DOHH2 (cell line): Measurements from ENCODE around the gene SEPTIN2.

Experiments used
- CTCF ChIP-seq: fragments of 200-600 bp; sonication (generic); IDR thresholded peaks from one replicate; pipeline ENCODE4 v1.5.1; 2014; ENCODE audit warnings: antibody characterized with exemption, mild to moderate bottlenecking, low read depth, low read length; ENCODE audit not compliant: poor library complexity, severe bottlenecking
- EZH2phosphoT487 ChIP-seq: fragments of 200-600 bp; sonication (generic); IDR thresholded peaks from 2 replicates; pipeline ENCODE4 v1.6.1; 2017; ENCODE audit warnings: borderline replicate concordance, mild to moderate bottlenecking, antibody characterized with exemption, low read length, moderate library complexity, mixed read lengths

DNA sequence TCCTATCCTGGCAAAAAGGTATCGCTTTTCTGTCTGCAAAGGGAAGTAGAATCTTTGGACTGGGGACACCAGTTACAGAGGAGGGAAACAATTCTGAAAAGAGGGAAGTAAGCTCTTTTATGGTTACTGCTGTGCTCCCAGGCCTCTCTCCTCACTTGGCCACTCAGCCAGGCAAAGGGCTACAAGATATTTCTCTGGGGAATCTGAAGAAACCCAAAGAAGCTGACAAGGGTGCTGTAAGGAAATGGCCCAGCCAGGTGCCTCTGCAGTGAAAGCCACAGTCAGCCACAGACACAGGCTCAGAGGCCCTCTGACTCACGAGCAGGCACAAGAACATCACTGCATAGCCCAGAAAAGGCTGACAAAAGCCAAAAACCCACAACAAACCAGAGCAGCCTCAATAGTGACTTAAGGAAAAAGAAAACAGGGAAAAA, 6.0 kb upstream of the SEPTIN2 start:
- no peak for TF ChIP-seq EZH2phosphoT487
- no peak for TF ChIP-seq CTCF
